GM12891 (cell line): ENCODE results near the gene ARHGAP6.

ENCODE experiments used
- POLR2A ChIP-seq: IDR thresholded peaks from 2 replicates; pipeline ENCODE4 v1.6.1; 2011; ENCODE audit warnings: low read depth, low read length, control low read depth
- POLR2AphosphoS5 ChIP-seq: IDR thresholded peaks from 2 replicates; pipeline ENCODE4 v1.6.1; 2011; ENCODE audit warnings: low read depth, low read length, control low read depth
- TAF1 ChIP-seq: IDR thresholded peaks from 2 replicates; pipeline ENCODE4 v1.6.1; 2011; ENCODE audit warnings: low read depth, low read length, control low read depth

DNA sequence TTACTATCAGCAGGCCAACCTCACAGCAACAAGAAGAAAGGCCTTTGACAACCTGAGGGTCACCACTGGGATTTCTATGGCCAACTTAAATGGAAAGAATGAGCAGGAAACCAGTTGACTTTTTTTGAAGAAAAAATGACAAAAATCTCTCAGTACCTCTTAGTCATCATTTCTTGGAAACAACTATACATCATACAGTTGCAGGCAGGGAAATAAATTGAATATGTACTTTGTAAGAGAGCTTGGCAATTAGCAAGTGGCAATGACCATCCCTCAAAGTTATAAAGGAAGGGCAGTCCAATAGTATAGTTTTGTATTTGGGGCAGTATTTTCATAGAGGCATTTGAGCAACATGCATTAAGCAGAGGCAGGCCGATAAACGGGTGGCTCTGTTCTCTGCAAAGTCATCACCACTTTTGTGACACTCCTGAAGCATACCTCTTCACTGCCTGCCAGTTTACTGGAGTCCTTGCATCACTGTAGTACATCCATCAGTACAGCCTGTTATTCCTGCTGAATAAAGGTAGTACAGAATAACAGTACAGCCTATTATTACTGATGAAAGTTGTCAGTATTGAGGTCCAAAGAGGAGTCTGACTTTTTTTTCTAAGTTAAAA lies 455.8 kb downstream of the ARHGAP6 start:
- TF ChIP-seq POLR2A (no peak), TAF1 (no peak), POLR2AphosphoS5 (no peak)
